Measurements from ENCODE around the gene OGDHL. TPM values are rescaled to one million over a fixed set of nuclear protein-coding genes. Genes with fewer than 3 reads are reported as not detected.

OGDHL gene
- total and polyA plus RNA-seq, 2 of the 13 experiments (the other 11 are each of a cell fraction or from before 2014, with no cell fraction given): 3.0 to 9.8 TPM

DNA sequence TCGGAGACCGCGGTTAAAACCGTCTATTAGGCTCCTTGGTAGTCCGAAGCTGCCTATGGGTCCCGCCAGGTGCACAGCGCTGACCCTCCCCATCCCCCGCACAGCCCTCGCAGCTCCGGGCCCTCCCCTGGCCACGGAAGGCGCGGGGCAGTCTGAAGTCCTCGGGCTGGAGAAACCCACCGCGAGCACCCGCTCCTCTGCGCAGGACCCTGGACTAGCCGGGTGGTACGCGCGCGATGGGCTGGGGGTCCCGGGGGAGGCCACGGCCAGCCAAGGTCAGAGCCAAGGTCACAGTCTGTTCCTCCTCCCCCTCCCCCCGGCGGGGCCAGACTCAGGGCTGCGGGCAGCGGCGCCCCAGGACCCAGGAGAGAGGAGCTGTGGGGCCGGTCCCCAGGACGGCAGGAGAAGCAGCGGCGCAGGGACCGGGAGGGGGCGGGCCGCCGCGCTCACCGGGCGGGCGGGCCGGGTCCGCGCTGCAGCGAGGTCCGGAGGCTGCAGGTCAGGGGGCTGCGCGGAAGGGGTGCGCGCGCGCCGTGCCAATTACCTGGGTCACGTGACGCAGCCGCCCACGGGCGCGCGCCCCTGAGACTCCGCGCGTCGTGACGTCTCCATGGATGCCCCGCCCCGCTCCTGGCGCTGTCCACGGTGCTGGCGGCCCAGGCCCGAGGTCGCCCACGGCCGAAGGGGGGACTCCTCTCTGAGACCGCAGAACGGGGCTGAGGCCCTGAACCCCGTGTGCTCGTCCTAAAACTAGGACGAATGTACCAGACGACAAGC, at the start of gene OGDHL (continued):
- TF ChIP-seq ZNF552 (CRISPR knock-in tag; IDR thresholded peaks at IDR 0.05; ENCODE audit: borderline replicate concordance): peak; percentile 81
- peak; percentile 90 for TF ChIP-seq ESRRA (CRISPR knock-in tag; IDR thresholded peaks at IDR 0.05; ENCODE audit: low read depth)
- peak; percentile 76 for TF ChIP-seq ZNF503 (CRISPR knock-in tag; IDR thresholded peaks at IDR 0.05)
- no peak for TF ChIP-seq FOXA1 (IDR thresholded peaks at IDR 0.05)
- TF ChIP-seq FOXA1 (CRISPR knock-in tag; IDR thresholded peaks at IDR 0.05): 0 out of 2 replicates have a peak, but pooled peaks have one; percentile 30
- no peak for TF ChIP-seq CENPBD1 (CRISPR knock-in tag; IDR thresholded peaks at IDR 0.05; ENCODE audit: borderline replicate concordance, low read depth)
- TF ChIP-seq ZNF614 (CRISPR knock-in tag; IDR thresholded peaks at IDR 0.05; ENCODE audit: borderline replicate concordance): peak; percentile 93; the same call in 1 of the 2 replicates
- TF ChIP-seq KMT2B (CRISPR knock-in tag; IDR thresholded peaks at IDR 0.05): peak; percentile 73; the same call in 1 of the 2 replicates
- TF ChIP-seq FOXO1 (CRISPR knock-in tag; IDR thresholded peaks at IDR 0.05): peak; percentile 86
- TF ChIP-seq, protein P1, sequence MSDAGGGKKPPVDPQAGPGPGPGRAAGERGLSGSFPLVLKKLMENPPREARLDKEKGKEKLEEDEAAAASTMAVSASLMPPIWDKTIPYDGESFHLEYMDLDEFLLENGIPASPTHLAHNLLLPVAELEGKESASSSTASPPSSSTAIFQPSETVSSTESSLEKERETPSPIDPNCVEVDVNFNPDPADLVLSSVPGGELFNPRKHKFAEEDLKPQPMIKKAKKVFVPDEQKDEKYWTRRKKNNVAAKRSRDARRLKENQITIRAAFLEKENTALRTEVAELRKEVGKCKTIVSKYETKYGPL (CRISPR knock-in tag; IDR thresholded peaks at IDR 0.05): peak; percentile 89; the same call in 1 of the 2 replicates
- no peak for TF ChIP-seq ELF4 (CRISPR knock-in tag; IDR thresholded peaks at IDR 0.05; ENCODE audit: borderline replicate concordance)
- no peak for TF ChIP-seq ZNF292 (CRISPR knock-in tag; IDR thresholded peaks at IDR 0.05; ENCODE audit: borderline replicate concordance, low read depth)
- TF ChIP-seq ZNF280D (CRISPR knock-in tag; IDR thresholded peaks at IDR 0.05): peak; percentile 85; the same call in 1 of the 2 replicates
- TF ChIP-seq HNRNPH1 (optimal IDR thresholded peaks at IDR 0.05; ENCODE audit: low read depth, low read length): no peak
- TF ChIP-seq JUND (CRISPR knock-in tag; IDR thresholded peaks at IDR 0.05): peak; percentile 74
- TF ChIP-seq ZNF282 (IDR thresholded peaks at IDR 0.05; ENCODE audit: partially characterized antibody): no peak
- no peak for TF ChIP-seq ZNF33A (CRISPR knock-in tag; IDR thresholded peaks at IDR 0.05; ENCODE audit: borderline replicate concordance)
- TF ChIP-seq SKI (IDR thresholded peaks at IDR 0.05; ENCODE audit: partially characterized antibody): no peak
- TF ChIP-seq GABPA (IDR thresholded peaks at IDR 0.05; ENCODE audit: low read depth, low read length): no peak
- TF ChIP-seq GABPA (CRISPR knock-in tag; IDR thresholded peaks at IDR 0.05; ENCODE audit: low read depth): peak; percentile 23; the same call in 1 of the 2 replicates
- TF ChIP-seq MZF1 (CRISPR knock-in tag; IDR thresholded peaks at IDR 0.05; ENCODE audit: borderline replicate concordance): peak; percentile 86; the same call in 1 of the 2 replicates
- TF ChIP-seq ZNF83 (CRISPR knock-in tag; IDR thresholded peaks at IDR 0.05; ENCODE audit: borderline replicate concordance): peak; percentile 96
- peak; percentile 98 for TF ChIP-seq SATB2 (CRISPR knock-in tag; IDR thresholded peaks at IDR 0.05)
- TF ChIP-seq KAT8 (CRISPR knock-in tag; IDR thresholded peaks at IDR 0.05): peak; percentile 69; the same call in 1 of the 2 replicates
- peak; percentile 83; the same call in 1 of the 2 replicates for TF ChIP-seq NFKBIZ (CRISPR knock-in tag; IDR thresholded peaks at IDR 0.05)
